HG03342 (cell line): ENCODE measurements around the gene PIK3R1.
A peak's percentile ranks its signal among the peaks of the same experiment; 100 is the strongest.

ENCODE experiments used
- ATAC-seq: cut with Tn5 transposase; IDR thresholded peaks from one replicate; pipeline ENCODE4 v1.9.1; 2021; ENCODE audit warnings: mild to moderate bottlenecking, moderate library complexity; ENCODE audit not compliant: unreplicated experiment

The PIK3R1 gene

DNA sequence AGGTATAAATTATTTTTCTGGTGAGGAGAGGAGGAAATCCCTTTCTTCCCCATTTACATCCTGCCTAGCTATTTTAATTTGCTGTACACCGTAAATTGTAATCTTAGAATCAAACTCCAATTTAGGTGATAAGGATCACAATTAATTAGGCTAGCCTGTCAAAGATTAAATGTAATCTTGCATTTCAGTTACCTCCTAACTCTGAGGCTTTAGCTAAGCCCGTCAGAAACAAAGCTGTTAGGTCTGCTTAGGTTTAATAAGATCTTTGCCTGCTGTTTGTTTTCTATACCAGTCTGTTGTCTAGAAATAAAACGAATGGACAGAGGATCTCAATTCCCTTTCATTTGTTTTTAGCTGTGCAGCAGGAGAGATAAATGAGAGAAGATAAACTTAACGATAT, 51.5 kb downstream of the PIK3R1 start:
- ATAC-seq: no peak

DNA sequence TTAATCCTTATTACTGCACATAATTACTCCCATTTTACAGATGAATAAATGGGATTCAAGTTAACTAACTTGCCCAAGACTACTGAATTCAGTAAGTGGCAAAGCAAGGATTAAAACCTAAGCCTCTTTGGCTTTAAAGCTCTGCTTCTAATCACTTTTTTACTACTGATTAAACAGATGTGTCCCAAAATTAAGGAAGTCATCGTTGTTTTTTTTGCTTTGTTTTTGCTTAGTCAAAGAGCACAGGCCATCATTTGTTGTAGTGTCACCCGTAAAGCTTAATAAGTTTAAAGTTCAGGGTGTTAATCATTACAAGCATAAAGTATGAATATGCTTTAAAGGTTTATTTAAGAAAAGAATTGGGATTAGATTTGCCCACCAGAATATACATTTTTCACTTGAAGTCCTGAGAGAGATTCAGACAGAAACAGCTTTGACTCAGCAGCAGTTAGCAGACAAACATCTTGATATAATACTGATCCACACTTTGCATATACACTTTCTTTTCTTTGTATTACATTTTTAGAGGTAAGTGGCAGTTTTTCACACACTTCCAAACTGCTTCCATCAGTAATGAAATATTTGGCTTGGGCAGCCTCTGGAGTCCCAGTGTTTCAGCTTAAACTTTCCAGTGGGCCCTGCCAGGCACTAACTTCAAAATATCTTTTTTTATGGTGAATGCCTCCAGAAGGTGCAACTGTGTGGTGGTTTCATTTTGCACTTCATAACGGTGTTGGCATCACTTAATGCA, 52.7 kb downstream of the PIK3R1 start:
- peak; percentile 41 for ATAC-seq

- no peak for ATAC-seq
Measured at GRCh38 chr5:68268852-68269130, 53.2 kb downstream of the PIK3R1 start.

- ATAC-seq: no peak
Measured at GRCh38 chr5:68269820-68270219, 54.3 kb downstream of the PIK3R1 start.

GRCh38 chr5:68270399-68270975, 54.9 kb downstream of the PIK3R1 start:
- no peak for ATAC-seq

GRCh38 chr5:68271124-68271523, 55.6 kb downstream of the PIK3R1 start:
- no peak for ATAC-seq

DNA sequence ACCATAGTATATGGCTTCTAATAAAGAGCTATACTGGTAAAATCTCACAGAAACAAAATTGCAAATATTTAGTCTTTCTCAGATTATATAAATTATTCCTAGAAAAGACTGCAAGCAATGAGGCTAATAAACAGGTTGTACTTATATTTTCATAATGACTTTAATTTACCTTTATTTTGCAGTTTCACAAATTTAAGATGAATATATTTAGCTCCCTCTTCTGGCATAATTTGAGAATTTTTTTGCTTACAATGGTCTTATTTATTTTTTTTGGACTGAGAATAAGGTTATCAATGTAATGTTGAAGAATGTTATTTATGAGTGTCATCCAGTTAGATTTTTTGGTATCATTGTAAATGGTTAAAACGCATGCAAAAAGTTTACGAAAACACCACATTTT, 56.7 kb downstream of the PIK3R1 start:
- no peak for ATAC-seq

DNA sequence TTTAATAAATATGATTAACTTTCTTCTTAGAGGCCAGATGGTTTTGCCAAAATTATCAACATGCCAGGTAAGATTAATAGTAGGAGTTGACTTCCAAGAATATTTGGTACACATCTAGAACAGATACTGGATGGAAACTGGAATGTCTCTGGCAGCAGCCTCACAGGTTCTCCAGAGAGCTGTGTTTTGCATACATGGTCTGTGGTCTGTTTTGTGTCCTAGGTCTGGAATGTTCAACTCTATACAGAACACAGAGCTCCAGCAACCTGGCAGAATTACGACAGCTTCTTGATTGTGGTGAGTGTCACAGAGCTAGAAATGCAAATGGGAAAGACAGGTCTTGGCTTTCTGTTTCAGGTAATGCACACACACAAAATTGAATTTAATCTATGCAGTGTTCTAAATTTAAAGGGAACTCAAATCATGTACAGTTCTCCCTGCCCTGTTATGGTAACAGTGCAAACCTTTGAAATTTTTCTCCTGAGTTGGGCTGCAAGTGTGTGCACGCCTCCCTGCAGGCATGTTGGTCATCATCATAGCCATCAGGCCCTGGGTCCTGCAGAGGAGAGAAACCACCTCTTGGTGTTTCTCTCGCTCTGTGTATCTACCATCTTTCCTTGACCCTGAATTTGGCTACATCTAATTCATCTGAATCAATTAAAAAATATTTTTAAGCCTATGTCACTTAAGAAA, 58.3 kb downstream of the PIK3R1 start:
- peak; percentile 58 for ATAC-seq

- no peak for ATAC-seq
Measured at GRCh38 chr5:68274847-68275651, 59.5 kb downstream of the PIK3R1 start.

- no peak for ATAC-seq
Measured at GRCh38 chr5:68276740-68277139, 61.2 kb downstream of the PIK3R1 start.

DNA sequence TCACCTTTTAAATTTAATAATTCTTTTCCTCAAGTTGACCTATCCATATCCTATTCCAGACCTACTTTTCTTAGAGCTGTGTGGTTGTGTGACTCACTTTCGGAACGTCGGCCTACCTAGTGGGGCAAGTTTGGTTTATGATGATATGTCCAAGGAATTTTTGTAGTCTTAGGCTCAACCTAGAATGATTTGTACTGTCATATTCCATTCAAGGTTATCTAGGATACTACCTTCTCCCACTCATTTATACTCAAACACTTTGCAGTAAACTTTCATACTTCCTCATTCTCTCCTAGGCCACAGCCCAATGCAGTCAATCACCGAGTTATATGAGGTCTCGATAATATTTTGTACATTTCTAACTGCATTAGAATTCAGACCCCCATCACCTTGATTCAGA, 61.9 kb downstream of the PIK3R1 start:
- no peak for ATAC-seq

GRCh38 chr5:68279984-68280383, 64.4 kb downstream of the PIK3R1 start:
- ATAC-seq: no peak

- ATAC-seq: no peak
Measured at GRCh38 chr5:68282001-68282400, 66.4 kb downstream of the PIK3R1 start.

- ATAC-seq: no peak
Measured at GRCh38 chr5:68283766-68284165, 68.2 kb downstream of the PIK3R1 start.

DNA sequence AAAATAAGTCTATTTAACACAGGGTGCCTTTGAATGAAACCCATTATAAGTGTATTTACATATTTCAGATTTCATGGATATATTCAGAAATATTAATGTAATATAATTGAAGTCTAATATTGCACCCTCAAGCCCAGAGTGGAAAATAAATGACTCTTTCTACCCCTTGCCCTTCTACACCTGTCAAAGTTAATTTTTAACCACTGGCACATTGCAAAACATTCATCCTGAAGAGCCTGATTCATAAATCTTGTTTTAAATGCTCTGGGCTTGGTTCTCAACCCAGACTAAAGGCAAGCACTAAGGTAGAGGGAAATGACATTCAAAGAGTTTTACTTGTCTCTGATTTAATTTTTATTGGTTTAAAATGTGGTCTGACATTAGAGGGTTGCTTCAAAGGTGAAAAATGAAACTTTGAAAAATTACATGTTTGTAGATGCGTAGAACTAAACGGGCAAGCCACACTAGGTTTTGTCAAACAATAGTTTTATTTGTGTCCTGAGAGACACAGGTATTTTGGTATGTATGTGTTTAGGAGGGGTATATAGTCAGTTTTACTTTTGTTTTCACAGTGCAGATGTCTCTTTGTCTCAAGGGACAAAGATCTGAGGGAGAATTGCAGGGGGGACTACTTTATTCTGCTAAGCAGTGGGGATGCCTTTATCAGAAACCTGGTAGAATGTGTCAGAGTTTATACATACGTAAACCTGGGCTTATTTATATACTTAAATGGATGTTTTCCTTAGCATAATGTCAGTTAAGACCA, 69.7 kb downstream of the PIK3R1 start:
- ATAC-seq: peak; percentile 41

DNA sequence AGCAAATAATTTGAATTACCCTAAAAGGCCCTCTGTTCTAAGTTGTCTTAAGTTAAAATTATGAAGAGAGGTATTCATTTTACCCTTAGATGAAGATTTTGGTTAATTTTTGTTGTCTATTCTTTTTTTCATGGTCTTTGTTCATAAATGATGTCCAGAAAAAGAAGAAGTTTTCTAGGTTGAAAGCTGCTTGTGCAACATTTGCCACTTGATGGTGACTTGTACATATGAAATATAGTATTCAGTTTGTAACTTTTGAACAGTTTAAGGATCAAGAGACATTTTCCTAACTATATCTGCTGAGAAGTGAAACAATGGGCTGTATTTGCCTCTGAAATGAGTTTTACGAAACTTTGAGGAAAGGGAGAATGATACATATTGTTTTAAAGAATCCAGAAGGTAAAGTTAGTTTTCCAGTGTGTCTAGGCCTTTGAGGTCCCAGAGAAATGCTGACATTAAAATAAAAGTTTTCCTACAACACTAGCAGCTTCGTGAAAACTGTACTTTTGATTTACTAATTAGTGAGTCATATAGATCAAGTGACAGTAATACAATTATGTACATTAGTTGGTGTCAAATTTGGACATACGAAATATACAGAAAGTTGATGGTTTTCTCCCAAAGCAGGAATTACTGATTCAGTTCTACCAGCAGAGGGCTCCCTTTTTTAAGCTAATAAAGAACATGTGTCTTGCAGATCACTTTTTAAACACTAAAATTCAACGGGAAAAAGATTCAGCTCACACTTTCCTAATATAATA, 70.5 kb downstream of the PIK3R1 start:
- no peak for ATAC-seq

GRCh38 chr5:68286612-68286912, 71.0 kb downstream of the PIK3R1 start:
- ATAC-seq: no peak

DNA sequence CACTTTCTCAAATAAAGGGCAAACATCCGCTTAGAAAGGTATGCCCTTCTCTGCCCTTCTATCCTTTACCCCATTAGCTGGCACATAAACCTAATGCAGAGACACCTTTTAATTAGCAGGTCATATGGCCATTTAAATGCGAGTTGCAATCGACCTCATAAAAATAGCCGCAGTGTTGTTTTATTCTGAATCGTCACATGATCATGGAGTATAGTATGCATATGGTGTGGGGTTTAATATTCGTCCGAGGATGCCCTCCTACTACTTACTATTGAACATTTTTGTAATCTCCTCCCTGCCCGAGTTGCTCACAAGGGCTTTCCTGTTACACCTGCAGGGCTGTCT, 72.0 kb downstream of the PIK3R1 start:
- ATAC-seq: no peak

DNA sequence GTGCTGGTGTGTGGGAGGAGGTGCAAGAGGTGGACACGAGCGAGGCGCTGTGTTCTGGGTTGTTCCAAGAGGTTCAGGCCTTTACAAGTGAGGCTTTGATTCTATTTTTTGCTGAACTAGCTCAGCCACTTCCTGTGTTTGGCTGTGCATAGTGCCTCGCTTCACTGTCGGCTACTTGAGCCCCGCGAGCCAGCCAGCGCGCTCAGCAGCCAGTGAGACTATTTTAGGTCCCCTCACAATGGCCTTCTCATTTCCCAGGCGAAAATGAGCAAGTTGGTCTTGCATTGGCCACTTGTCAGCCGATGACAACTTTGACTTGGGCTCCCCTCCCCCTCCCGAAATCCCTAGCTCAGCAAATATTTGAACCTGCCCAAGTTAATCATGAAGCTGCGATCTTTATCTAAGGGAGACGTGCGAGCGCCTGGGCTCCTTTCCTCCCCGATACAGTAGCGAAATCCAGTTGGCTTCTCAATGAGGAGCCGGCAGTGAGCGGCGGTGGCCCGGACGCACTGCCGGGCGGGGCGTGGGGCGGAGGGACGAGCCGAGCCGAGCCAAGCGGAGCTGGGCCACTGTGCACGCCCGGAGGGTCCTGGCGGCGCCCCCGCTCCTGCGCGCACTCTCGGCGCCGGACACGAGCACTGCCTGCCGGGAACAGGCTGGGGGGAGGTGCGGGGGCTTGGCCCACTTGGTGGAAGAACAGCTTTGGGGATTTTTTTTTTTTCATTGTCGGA, 72.6 kb downstream of the PIK3R1 start:
- ATAC-seq: peak; percentile 65

DNA sequence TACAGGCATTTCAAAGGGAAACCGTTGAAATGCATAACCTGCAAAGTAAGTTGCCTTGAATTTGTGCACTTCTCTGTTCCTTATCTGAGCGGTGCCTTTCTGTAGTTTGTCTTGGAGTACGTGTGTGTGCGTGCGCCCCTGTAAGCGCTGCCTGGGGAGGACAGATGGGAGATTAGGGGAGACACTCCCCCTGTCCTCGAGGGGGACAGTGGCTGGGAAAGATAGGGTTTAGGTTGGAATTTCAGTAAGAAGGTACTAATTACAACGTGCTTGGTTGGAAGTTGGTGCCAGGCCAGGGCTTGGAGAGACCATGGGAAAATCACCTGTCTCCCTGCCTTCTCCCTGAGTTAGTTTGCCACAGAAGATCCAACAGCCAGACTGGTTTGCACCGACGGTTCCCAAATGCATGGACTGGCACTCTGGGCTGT, 73.2 kb downstream of the PIK3R1 start:
- peak; percentile 8 for ATAC-seq
